ENCODE measurements around the gene ULK2.
A peak's percentile ranks its signal among the peaks of the same experiment; 100 is the strongest.
"Not testable (repeated sequence)": the region's sequence is repeated elsewhere in the genome, so short reads cannot be mapped to it uniquely, and the experiment has no call there.

ULK2 gene

GRCh38 chr17:19860647-19861177 lies 7.0 kb downstream of the ULK2 start:
- DNase-seq, result not testable (repeated sequence)

DNA sequence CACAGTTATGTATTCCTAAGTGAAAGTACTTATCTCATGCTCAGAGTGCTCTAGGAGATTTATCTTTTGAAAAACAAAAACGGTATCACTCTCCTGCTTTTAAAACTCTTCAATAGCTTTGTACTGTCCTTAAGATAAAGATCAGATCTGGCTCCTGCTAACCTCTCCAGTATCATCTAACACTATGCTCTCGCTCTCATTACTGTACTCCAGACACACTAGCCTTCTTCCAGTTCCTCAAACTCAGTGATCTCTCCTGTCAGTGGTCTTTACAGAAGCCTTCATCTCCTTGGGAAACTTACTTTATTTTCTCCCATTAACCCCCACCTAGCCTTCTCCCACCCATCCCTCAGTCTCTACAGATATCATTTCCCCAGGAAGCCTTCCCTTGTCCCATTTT lies 10.1 kb downstream of the ULK2 start:
- DNase-seq, result no peak

DNA sequence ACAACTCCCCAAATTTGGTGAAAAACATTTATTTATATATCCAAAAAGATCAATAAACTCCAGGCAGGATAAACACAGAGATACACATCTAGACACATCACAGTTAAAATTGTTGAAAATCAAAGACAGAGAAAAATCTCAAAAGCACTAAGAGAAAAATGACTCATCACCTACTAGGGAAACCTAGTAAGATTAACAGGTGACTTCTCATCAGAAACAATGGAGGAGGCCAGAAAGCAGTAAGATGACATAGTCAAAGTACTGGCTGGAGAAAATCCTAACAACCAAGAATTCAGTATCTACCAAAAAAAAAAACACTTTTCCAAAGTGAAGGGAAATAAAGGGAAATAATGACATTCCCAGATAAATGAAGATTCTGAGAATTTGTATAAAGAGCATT lies 33.8 kb downstream of the ULK2 start:
- no peak for DNase-seq

DNA sequence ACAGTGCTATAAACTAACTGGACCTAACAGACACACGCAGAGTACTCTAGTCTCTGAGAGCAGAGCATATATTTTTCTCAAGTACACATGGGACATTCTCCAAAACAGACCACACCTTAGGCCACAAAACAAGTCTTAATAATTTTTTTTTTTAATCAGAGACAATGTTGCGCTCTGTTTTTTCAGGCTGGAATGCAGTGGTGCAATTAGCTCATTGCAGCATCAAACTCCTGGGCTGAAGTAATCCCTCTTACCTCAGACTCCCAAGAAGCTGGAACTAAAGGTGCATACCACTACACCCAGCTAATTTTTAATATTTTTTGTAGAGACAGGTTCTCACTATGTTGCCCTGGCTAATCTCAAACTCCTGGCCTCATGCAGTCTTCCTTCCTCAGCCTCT lies 37.7 kb downstream of the ULK2 start:
- DNase-seq, result no peak

DNA sequence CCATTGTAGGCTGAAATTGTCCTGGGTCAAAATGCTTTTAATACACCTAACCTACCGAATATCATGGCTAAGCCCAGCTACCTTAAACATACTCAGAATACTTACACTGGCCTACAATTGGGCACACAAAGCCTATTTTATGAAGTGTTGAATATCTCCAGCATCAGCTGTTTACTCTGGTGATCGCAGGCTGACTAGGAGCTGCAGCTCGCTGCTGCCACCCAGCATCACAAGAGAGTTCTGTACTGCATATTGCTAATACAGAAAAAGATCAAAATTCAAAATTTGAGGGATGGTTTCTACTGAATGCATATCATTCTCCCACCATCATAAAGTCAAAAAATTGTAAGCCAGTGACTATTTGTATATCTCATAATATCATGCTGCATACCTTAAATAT lies 55.3 kb downstream of the ULK2 start:
- peak in 1 of 2 donors; percentile 2 for DNase-seq

GRCh38 chr17:19805006-19805405 lies 62.7 kb downstream of the ULK2 start:
- no peak for DNase-seq

DNA sequence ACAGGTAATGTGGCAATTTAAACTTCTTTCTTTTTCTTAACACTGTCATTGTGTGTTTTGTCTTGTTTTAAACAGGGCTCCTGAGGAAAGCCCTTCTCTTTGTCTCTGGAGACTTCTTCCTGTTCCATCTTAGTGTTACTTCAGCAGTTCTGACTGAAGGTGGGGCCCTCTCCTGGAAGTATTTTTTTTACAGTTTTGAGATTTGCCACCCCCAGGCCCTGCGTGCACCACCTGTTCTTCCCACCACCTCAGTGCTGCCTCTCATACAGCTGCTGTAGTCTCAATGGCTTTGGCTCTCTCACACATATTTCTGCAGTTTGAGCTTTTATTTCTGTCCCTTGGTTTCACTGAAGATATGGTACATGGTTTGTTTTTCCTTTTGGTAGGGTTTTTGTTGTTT lies 67.2 kb downstream of the ULK2 start:
- no peak for DNase-seq

DNA sequence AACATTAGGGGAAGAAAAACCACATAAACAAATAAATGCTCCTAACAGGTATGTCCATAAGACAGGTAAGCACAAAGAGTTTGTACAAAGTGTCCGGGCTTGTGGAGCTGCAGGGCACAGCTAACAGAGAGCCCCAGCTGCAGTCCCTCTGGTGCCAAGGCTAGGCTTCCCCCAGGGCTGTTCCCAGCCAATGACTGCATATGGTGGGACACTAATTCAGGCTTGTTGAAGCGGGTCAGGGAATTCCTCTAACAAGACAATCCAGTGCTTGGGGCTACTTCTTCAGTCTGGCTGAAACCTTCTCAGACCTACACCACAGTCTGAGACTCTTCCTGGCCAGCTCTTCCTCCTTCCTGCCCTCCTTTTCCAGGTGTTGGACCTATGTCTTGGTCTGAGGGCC lies 67.9 kb downstream of the ULK2 start:
- no peak for DNase-seq

GRCh38 chr17:19796457-19796856 lies 71.3 kb downstream of the ULK2 start:
- no peak for DNase-seq

DNA sequence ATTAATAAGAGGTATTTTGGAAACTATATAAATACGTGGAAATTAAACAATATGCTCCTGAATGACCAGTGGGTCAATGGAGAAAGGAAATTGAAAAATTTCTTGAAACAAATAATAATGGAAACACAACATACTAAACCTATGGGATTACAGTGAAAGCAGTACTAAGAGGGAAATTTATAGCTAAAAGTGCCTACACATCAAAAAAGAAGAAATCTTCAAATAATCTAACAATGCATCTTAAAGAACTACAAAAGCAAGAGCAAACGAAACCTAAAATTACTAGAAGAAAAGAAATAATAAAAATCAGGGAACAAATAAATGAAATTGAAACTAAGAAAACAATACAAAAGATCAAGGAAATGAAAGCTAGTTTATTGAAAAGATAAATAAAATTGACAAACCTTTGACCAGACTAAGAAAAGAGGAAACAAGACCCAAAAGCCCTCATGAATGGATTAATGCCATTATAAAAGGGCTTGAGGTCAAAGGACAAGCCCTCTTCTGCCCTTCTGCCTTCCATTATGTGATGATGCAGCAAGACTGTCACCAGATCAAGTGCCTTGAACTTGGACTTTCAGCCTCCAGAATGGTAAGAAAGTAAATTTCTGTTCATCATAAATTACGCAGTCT lies 75.7 kb downstream of the ULK2 start:
- no peak for DNase-seq

DNA sequence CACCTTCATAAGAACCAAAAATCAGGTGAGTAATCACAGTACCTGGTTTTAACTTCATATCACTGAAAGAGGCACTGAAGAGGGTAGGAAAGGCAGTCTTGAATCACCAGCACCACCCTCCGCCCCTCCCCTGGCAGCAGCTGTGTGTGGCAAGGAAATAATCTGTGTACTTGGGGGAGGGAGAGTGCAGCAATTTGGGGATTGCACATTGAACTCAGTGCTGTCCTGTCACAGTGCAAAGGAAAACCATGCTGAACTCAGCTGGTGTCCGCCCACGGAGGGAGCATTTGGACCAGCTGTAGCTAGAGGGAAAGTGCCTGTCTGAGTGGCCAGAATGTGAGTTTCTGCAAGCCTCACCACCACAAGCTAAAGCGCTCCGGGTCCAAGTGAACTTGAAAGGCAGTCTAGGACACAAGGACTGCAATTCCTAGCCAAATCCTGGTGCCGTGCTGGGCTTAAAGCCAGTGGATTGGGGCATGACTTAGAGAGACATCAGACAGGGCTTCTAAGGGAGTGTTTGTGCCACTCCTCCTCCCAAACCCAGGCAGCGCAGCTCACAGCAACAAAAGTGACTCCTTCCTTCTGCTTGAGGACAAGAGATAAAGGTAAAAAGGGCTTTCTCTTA lies 79.9 kb downstream of the ULK2 start:
- no peak for DNase-seq

DNA sequence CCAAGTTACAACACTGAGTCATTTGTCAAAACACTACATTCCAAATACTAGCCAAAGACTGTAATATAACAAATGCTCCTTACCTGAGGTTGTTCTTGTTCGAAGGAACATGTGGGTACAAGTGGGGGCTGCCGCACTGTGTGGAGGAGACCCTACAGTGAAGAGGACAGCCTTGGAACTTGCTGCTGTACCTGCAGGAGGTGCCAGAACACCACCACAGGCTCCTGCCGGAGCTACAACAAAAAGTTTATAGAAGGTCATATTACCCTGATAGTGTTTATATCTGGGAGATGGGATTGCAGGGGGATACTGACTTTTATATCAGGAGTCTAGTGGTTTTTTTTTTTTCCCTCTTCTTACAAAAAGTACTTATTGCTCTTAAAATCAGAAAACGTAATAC lies 81.9 kb downstream of the ULK2 start:
- no peak for DNase-seq

DNA sequence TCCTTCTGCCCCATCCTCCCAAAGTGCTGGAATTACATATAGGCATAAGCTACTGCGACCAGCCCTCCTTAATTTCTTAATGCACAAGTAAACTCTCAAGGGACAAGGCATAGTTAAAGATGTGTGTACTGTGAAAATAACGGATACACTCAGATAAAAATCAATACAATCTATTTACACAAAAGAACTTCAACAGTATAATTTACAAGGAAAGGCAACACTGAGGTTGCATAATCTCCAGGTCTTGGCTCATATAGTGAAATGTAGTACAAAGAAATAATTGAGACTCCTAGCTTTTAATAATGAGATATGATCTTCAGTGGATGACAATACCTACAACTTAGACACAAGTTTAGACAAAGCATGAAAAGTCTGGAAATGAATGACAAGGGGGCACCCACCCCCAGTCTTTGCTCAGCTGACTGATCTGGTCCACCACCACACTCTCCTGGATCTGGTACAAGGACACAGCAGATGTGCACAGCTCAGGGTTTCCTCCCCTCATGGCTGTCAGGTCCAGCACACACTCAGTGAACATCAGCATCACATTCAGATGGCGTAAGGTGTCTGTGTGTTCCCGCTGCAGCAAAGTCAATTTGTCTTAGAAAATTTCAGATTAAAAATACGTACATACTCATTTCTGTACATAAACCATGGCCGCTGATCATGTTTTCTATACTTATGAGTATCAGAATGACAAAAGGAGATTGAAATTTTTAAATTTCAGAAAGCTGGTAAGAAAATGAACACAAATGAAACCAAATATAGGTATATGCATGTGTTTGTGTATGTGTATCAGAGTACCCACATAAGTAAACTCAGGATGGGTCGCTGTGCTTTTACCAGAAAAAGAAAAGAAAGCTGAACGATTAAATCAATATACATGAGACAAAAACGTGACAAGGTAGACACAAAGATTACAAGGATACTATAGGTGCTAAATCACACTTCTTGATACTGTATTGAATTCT lies 86.0 kb downstream of the ULK2 start:
- DNase-seq, result no peak

GRCh38 chr17:19780846-19781245 lies 86.9 kb downstream of the ULK2 start:
- no peak for DNase-seq

GRCh38 chr17:19773534-19773933 lies 94.2 kb downstream of the ULK2 start:
- no peak for DNase-seq

- DNase-seq, result peak; percentile 53 to 68
Measured at GRCh38 chr17:19771971-19772630, 95.6 kb downstream of the ULK2 start.

DNA sequence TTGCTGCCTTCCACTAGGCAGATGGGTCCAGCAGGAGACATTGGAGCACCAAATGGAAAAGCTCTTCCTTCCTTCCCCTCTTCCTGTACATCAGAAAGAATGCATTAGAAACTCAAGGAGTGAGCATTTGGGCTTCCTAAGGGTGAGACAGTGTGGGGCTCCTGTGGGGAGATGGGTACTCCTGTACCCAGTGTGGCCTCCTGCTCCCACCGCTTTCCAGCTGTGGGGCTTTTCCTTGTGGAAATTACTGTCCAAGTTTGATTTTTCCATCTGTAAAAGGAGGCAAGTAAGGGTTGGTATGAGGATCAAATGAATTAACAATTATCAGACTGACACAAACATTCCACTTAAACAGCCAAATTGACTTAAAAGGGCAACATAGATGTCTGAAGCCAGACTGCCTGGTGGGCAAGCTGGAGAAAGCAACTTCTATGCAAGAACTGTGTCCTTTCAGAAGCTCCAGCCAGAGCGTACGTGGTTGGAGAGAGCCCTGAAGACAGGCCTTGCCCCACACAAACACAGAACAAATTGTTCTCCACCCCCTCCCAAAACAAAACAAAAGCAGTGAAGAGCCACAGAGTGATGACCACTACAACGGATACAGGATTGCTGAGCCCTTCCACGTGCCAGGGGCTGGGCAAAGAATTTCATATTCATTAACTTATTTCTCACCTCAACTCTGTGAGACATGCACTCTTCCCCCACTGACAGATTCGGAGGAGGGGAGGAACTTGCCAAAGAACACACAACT lies 96.6 kb downstream of the ULK2 start:
- DNase-seq, result no peak

- DNase-seq, result no peak
Measured at GRCh38 chr17:19769946-19770652, 97.6 kb downstream of the ULK2 start.

DNA sequence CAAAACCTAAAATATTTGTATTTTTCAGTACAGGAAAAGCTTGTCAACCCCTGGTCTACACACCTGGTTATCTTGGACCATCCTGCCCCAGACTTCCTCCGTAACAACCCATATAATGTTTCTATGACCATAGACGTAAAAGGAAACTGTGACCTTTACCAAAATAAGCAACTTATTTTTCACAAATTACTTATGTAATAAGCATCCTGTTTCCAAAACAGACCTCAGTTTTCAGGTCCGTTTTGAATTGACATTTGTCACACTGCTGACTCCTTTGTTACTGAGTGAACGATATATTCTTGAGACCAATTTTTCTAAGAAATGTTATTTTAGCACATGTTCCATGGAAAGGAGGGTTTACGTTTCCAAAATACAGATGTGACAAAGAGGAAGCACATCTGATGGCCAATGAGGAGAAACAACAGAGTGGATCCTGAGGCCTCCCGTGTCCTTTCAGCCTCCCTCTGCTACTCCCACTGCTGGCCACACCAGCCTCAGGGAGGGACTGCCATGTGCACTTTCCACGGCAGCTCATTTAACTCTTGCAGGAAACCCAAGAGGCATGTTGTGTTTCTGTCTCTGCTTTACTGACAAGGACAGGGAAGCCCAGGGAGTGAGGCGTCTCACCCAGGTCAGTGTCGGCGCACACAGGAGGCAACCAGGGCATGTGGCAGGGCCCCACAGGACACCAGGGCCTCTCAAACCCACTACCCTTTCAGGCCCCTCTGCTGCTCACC lies 99.5 kb downstream of the ULK2 start:
- no peak for DNase-seq

DNA sequence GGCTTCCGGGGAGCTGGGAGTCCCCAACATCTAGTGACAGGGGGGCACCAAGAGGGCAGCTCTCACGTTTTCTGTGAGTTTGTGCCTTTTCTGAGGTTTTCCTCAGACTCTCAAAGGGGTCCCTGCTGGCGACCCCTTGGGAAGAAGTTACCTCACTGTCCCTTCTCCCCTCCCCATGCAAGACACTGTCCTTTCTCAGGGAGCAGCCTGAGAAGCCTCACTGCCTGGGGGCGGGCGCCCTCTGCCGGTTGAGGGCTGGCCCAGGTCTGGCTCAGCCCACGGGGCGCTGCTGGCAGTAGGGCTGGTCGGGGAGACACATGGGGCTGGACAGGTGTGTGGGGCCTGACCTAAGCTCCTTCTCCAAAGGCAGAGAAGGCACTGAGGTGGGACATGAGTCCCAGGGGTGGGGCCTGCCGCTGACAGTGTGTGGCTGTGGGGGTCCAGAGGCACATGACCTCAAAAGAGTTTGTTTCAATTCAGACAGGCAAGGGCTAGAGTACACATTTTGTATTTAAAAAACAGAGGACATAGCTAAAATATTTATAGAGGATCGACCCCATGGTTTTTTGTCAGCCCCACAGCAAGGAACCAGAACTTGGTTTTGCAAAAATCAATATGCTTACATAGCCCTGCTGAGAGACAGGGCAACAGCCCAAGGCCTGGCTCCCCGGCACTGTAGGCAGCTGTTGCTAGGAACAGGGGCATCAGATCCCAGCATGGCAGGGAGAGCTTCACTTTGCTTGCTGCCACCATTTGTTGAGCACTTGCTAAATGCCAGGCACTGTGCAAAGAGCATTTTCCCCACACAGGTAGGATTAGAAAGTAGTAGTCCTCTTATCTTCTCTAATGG lies 101.1 kb downstream of the ULK2 start:
- DNase-seq, result peak; percentile 75 to 78
